Motor neuron (in vitro differentiated cells): ENCODE measurements around the gene RIC3. TPM values are rescaled to one million over a fixed set of nuclear protein-coding genes. Genes with fewer than 3 reads are reported as not detected.
A peak's percentile ranks its signal among the peaks of the same experiment; 100 is the strongest.

Source experiments
- ATAC-seq, 8 experiments: fragments of 200-7000 bp; cut with Tn5 transposase; replicated peaks in 6 of 8; 2 replicates each; pipeline ENCODE4 v1.8.0; 2021; ENCODE audit warnings: mild to moderate bottlenecking in 8 of 8, moderate library complexity in 8 of 8
- H3K27ac ChIP-seq, 2 donors: fragments of 250-450 bp; sonication (Bioruptor Pico); 2 replicates each; pipeline ENCODE4 v1.9.0; 2021; ENCODE audit warnings: antibody characterized with exemption in 2 of 2, mild to moderate bottlenecking in 2 of 2, moderate library complexity in 1 of 2
- H3K4me1 ChIP-seq, 2 donors: fragments of 250-450 bp; sonication (Bioruptor Pico); replicated peaks in 1 of 2; 2 replicates each; pipeline ENCODE4 v1.6.1; 2021; ENCODE audit warnings: antibody characterized with exemption in 2 of 2, mild to moderate bottlenecking in 2 of 2, moderate library complexity in 1 of 2
- H3K4me3 ChIP-seq, 5 donors: fragments of 250-450 bp; sonication (Bioruptor Pico); 2 replicates each; pipeline ENCODE4 v1.9.0; 2021; ENCODE audit warnings: antibody characterized with exemption in 5 of 5, mild to moderate bottlenecking in 5 of 5, moderate library complexity in 4 of 5
- WGBS, 10 experiments: fragments of 450-650 bp; shearing (Covaris generic); methylation state at CpG; one replicate each; pipeline ENCODE4 v1.0.0; 2022; 5-methylcytosine and 5-hydroxymethylcytosine counted together
- in situ Hi-C, 9 experiments: fragments of 400-800 bp; cut with MboI; loops; one replicate each; pipeline ENCODE4 v1.15.0; 2021; ENCODE audit warnings: low sequenced_read_pairs in 9 of 9, low pct_unique_long_range_greater_than_20kb in 2 of 9; ENCODE audit not compliant: unreplicated experiment in 9 of 9
- total RNA-seq, 8 experiments: library from RNA; unstranded; fragments of 300-600 nt; gene quantifications; 2 replicates each; pipeline versions ENCODE4 v1.2.3 to v1.2.4, GENCODE V29; 2022

Gene RIC3
- total RNA-seq, 8 experiments from 2014 or later, result 0.10 to 48.0 (median 24.3) TPM

GRCh38 chr11:8081591-8082250 is 87.1 kb downstream of the RIC3 start:
- Histone ChIP-seq H3K27ac (peak overlapping the region; percentile 29 to 80), H3K4me1 (peaks cover 58 to 71% of the 10 kb centered on the region in 2 donors), H3K4me3 (peak overlapping the region; percentile 41 to 80 (median 54))
- ATAC-seq, result peak; percentile 8 to 51 (median 32)
- WGBS, 10 experiments, result 0 to 60% (median 13%) methylated on average over 1 to 4 of the region's 24 CpGs; no CpG with 5 or more reads in 5 of the 10 experiments
- in situ Hi-C loops, result loop anchor here in 3 of 9 experiments (5.0 to 25.0 kb wide), 3 partner anchors 47 to 194 kb away; no protein-coding TSS in a partner anchor

DNA sequence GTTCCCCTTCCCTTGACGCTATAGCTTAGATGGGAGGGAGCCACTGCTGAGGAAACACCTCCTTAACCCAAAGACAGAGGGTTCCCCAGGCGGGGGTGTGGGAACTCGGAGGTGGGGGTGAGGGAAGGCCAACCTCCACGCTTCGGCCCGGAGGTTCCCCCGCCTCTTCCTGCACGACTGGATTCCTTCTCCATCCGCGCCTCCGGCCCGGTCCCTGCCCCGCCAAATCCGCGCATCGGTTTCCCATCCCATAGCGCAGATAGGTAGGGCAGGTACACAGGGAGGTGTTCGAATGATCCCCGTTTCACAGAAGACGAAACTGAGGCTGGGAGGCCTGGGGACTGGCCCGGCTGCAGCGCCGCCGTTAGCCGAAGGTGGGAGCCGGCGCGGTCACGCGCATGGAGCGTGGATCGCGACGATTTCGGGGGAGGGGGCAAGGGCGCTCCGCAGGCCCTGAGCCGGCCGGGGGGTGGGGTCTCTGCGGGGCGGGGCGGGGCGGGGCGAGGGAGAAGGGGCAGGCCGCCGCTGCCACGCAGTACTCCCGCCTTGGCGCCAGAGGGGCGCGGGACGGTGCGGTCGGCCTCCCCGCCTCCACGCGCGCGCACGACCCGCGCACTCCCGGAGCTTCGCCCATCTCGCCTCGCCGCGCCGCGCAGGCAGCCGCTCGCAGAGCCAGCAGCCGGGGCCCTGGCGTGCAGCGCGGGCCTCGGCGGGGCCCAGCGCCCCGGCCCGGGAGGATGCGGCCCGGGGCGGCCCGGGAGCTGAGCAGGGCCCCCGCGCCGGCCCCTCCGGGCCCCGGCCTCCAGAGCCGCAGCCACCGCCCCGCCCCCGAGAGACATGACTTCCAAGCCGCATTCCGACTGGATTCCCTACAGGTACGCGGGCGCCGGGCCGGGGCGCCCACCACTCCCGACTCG is 87.9 kb downstream of the RIC3 start, which contains the start of gene TUB:
Gene TUB, plus strand, starts transcription at position 538 of the 917 bp plus-strand sequence. Its CDS starts 300 bp downstream, at position 838.
- Histone ChIP-seq H3K4me1 (peaks cover 50 to 63% of the 10 kb centered on the region in 2 donors), H3K27ac (peak within 1 kb of the TSS; percentile 29 to 80)

DNA sequence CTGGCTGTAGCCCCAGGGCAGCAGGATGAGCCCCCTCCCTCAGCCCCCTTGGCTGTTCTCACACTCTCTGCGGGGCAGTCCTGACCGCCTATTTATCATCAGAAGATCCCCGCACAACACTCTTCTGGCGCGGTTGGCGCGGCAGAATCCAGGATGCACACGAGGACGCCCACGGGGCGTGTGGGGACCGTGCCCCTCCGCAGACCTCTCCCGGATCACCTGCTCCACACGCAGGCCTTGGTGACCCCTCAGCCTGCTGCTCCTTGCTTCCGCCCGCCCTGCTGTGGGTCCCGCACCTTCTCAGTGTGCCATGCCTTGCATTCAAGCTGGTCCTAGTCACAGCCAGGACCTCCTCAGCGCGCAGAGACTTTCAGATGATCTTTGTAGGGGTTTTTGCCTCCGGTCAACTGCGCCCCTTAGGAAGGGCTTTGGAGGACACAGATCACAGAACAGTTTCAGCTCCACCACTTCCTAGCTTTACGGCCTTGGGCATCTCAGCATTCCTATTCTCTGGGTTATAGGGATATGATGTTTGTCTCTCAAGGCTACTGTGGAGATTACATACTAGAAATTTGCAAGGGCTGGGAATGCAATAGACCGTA is 88.7 kb downstream of the RIC3 start:
- ATAC-seq, result peak in 1 of 8 experiments; percentile 29
- peaks cover 43 to 55% of the 10 kb centered on the region in 2 donors for H3K4me1 ChIP-seq
- in situ Hi-C loops, result loop anchor here in 3 of 9 experiments (5.0 to 25.0 kb wide), 3 partner anchors 45 to 193 kb away; no protein-coding TSS in a partner anchor
- peak overlapping the region in 1 of 2 donors; percentile 19 for H3K27ac ChIP-seq
- H3K4me3 ChIP-seq, result peak overlapping the region in 4 of 5 donors; percentile 42 to 80 (median 58)
- WGBS, 10 experiments, result 67 to 100% (median 95%) methylated on average over 2 to 12 of the region's 24 CpGs; no CpG with 5 or more reads in 4 of the 10 experiments

More for the DNA sequence above, 87.9 kb downstream of the RIC3 start, which contains the start of gene TUB:
- H3K4me3 ChIP-seq, result peak within 1 kb of the TSS; percentile 41 to 80 (median 54)
- in situ Hi-C loops, result loop anchor here in 3 of 9 experiments (5.0 to 25.0 kb wide), 3 partner anchors 46 to 194 kb away; no protein-coding TSS in a partner anchor
- ATAC-seq, result peak; percentile 43 to 78 (median 63)
- WGBS, 10 experiments, result 0 to 25% (median 0%) methylated on average over 1 of the region's 104 CpGs; no CpG with 5 or more reads in 7 of the 10 experiments

DNA sequence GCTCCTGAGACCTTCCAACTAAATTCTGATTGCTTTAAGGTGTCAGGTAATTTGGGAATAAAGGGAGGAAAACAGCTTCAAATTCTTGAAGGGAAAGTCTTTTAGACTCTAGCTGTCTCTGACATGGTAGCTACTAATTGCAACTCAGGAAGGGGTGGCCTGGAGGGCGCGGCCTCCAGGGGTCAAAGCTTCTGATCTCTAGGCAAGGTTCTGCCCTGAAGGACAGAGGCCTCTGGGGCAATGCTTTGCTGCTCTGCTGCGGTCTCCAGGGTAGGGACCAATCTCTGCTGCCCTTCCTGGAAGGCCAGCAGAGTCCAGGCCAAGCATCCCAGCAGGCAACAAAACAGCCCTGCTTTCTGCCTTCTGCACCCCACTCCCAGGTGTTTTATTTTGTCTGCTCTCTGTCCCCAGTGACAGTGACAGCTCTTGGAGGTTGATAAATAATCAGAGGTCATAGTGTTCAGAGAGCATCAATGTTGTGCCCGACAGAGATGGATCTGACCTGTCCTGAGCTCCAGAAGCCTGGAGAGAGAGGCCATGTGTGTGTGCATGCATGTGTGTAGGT is 89.6 kb downstream of the RIC3 start:
- H3K4me1 ChIP-seq, result peaks cover 36 to 47% of the 10 kb centered on the region in 2 donors
- WGBS, 10 experiments, result 70 to 100% (median 100%) methylated on average over 1 to 3 of the region's 4 CpGs; no CpG with 5 or more reads in 5 of the 10 experiments
- ATAC-seq, result no peak
- in situ Hi-C loops, result loop anchor here in 1 of 9 experiments (25.0 kb wide), 1 partner anchor 192 kb away; no protein-coding TSS in a partner anchor
- H3K4me3 ChIP-seq, result no peak overlapping the region
- H3K27ac ChIP-seq, result no peak overlapping the region

- 36 to 100% (median 50%) methylated on average over 1 to 2 of the region's 2 CpGs; no CpG with 5 or more reads in 3 of the 10 experiments for WGBS, 10 experiments
- Histone ChIP-seq H3K4me1 (peaks cover 17 to 24% of the 10 kb centered on the region in 2 donors), H3K4me3 (no peak overlapping the region), H3K27ac (no peak overlapping the region)
- in situ Hi-C loops, result loop anchor here in 1 of 9 experiments (25.0 kb wide), 1 partner anchor 188 kb away; no protein-coding TSS in a partner anchor
- ATAC-seq, result no peak
These were observed 93.6 kb downstream of the RIC3 start for GRCh38 chr11:8075119-8075726.

DNA sequence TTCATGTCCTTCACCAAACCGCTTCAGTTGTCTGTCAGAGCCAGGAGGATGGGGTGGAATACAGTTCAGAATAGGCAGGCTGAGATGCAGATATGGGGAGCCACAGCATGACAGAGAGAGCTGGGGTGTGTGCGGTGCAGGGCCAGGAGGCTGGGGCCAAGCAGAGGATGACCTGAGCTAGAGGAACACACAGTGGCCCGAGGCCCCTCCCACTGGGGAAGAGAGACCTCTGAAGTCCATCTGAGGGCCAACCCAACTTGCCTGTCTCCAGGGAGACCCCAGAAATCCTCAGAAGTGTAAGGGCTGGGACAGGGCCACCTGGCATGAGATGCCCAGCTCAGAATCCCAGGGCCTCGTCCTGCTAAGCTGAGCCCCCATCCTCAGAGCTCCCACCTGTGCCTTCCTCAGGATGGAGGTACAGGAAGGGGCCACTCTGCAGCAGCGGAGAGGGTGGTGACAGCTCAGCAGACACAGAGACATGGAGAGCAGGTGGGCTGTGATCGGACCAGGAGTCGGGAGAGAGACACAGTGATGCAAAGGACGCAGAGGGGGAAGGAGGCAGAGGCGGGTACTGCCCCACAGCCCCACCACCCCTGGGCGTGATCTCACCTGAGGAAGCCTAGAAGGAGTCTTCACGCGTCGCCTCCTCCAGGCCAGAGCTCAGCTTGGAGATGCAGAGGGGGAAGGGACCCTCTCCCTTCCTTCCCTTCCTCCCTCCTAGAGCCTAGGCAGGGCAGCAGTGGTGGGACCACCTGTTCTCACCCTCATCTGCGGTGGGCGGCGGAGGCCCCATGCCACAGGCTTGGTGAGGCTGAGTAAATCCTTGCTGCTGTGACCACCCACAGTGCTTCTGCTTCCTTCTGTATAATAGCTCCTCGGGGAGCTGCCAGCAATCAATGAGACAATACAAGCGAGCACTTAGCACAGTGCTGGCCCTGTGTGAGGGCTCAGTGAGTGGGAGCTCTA is 96.9 kb downstream of the RIC3 start:
- Histone ChIP-seq H3K4me1 (peaks cover 21 to 27% of the 10 kb centered on the region in 2 donors), H3K27ac (no peak overlapping the region), H3K4me3 (no peak overlapping the region)
- in situ Hi-C loops, result no loop called here
- WGBS, 10 experiments, result 0 to 100% (median 83%) methylated on average over 1 to 9 of the region's 18 CpGs; no CpG with 5 or more reads in 3 of the 10 experiments
- peak in 1 of 8 experiments; percentile 33 for ATAC-seq

DNA sequence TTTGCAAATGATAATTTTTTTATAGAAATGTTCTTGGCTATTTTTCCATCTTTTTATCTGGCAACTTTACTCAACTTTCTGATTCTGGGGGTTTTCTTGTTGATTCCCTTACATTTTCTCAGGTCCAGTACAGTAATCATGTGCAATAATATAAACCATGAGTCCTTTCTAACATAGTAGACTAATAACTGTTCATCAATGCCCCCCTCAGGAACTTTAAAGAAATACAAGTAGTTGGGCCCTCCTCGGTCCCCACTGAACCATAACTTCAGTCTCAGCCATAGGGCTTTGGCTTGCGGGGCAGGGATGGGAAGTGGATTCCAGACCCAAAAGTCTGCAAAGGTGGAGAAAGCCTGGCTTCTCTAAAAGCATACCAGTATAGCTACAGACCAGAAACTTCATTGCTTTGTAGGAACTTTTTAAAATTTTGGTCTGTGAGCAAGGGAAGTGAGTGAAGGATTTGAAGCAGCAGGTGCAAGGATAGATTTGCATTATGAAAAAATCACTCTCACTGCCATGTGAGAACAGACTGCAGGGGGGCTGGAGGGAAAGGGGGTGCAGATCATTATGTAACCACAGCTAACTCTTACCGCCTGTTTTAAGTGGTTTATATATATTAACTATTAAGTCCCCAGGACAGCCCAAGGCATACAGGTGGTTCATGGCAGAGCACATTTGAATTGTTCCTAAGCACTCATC is 98.3 kb downstream of the RIC3 start:
- WGBS, 10 experiments, result 0 to 100% (median 31%) methylated on average over 1 to 3 of the region's 3 CpGs; no CpG with 5 or more reads in 1 of the 10 experiments
- in situ Hi-C loops, result no loop called here
- no peak overlapping the region for H3K4me3 ChIP-seq
- peaks cover 21 to 27% of the 10 kb centered on the region in 2 donors for H3K4me1 ChIP-seq
- H3K27ac ChIP-seq, result no peak overlapping the region
- peak in 6 of 8 experiments; percentile 20 to 79 (median 40) for ATAC-seq

GRCh38 chr11:8069771-8070170 is 99.1 kb downstream of the RIC3 start:
- in situ Hi-C loops, result no loop called here
- WGBS, 10 experiments, result 27 to 100% (median 92%) methylated on average over 1 to 6 of the region's 8 CpGs; no CpG with 5 or more reads in 2 of the 10 experiments

GRCh38 chr11:8068605-8069221 is 100.1 kb downstream of the RIC3 start:
- in situ Hi-C loops, result no loop called here
- peak overlapping the region in 1 of 2 donors; percentile 59 for H3K27ac ChIP-seq
- 0 to 80% (median 36%) methylated on average over 1 to 4 of the region's 15 CpGs for WGBS, 10 experiments
- ATAC-seq, result peak; percentile 54 to 94 (median 88)
- peaks cover 21 to 27% of the 10 kb centered on the region in 2 donors for H3K4me1 ChIP-seq
- no peak overlapping the region for H3K4me3 ChIP-seq

More at GRCh38 chr11:8069771-8070170, 99.1 kb downstream of the RIC3 start:
- H3K4me1 ChIP-seq, result peaks cover 21 to 27% of the 10 kb centered on the region in 2 donors
- ATAC-seq, result no peak
- peak overlapping the region in 1 of 2 donors; percentile 22 for H3K27ac ChIP-seq
- H3K4me3 ChIP-seq, result no peak overlapping the region
